ENCODE results near the gene DCBLD1.

The DCBLD1 gene

GRCh38 chr6:117503211-117503610 is 20.7 kb downstream of the DCBLD1 start:
- no peaks in the 10 kb centered on the region for H3K27me3 ChIP-seq (ENCODE audit: low read length)
- H3K9me3 ChIP-seq (ENCODE audit: insufficient read depth, low read length), result no peaks in the 10 kb centered on the region
- no peaks in the 10 kb centered on the region for H3K9me2 ChIP-seq (replicated peaks; ENCODE audit: insufficient read depth, low read length)
- no peaks in the 10 kb centered on the region for H3K36me3 ChIP-seq (ENCODE audit: low read length)
- no peak overlapping the region for H3K27ac ChIP-seq (ENCODE audit: low read depth, low read length)
- TF ChIP-seq CTCF (IDR thresholded peaks at IDR 0.05; ENCODE audit: insufficient read depth, low read length, poor library complexity, severe bottlenecking), result no peak
- TF ChIP-seq EZH2phosphoT487 (conservative IDR thresholded peaks at IDR 0.05; ENCODE audit: low read length), result no peak
- H3K79me2 ChIP-seq (ENCODE audit: insufficient read depth, low read length), result no peaks in the 10 kb centered on the region
- no peak overlapping the region for H3K4me2 ChIP-seq (ENCODE audit: low read depth, low read length, poor library complexity, severe bottlenecking)
- H4K20me1 ChIP-seq (ENCODE audit: low read depth, low read length), result no peaks in the 10 kb centered on the region
- no peaks in the 10 kb centered on the region for H3F3A ChIP-seq (ENCODE audit: insufficient read depth)
- H3K4me3 ChIP-seq (ENCODE audit: insufficient read depth, low read length, poor library complexity, severe bottlenecking), result no peak overlapping the region
- H2AFZ ChIP-seq (ENCODE audit: low read depth, low read length, severe bottlenecking), result no peak overlapping the region
- no peak overlapping the region for H3K9ac ChIP-seq (ENCODE audit: low read length)

GRCh38 chr6:117504478-117505144 is 22.1 kb downstream of the DCBLD1 start:
- no peak for TF ChIP-seq CTCF (IDR thresholded peaks at IDR 0.05; ENCODE audit: insufficient read depth, low read length, poor library complexity, severe bottlenecking)
- TF ChIP-seq EZH2phosphoT487 (conservative IDR thresholded peaks at IDR 0.05; ENCODE audit: low read length), result no peak
- Histone ChIP-seq H3K79me2 (ENCODE audit: insufficient read depth, low read length) (no peaks in the 10 kb centered on the region), H3K4me2 (ENCODE audit: low read depth, low read length, poor library complexity, severe bottlenecking) (no peak overlapping the region)

GRCh38 chr6:117505311-117505710 is 22.8 kb downstream of the DCBLD1 start:
- Histone ChIP-seq H3K79me2 (ENCODE audit: insufficient read depth, low read length) (no peaks in the 10 kb centered on the region), H3K9me2 (replicated peaks; ENCODE audit: insufficient read depth, low read length) (no peaks in the 10 kb centered on the region), H3K4me2 (ENCODE audit: low read depth, low read length, poor library complexity, severe bottlenecking) (no peak overlapping the region), H3F3A (ENCODE audit: insufficient read depth) (no peaks in the 10 kb centered on the region), H3K36me3 (ENCODE audit: low read length) (no peaks in the 10 kb centered on the region), H4K20me1 (ENCODE audit: low read depth, low read length) (no peaks in the 10 kb centered on the region), H3K9ac (ENCODE audit: low read length) (no peak overlapping the region), H3K4me3 (ENCODE audit: insufficient read depth, low read length, poor library complexity, severe bottlenecking) (no peak overlapping the region), H2AFZ (ENCODE audit: low read depth, low read length, severe bottlenecking) (no peak overlapping the region), H3K9me3 (ENCODE audit: insufficient read depth, low read length) (no peaks in the 10 kb centered on the region), H3K27me3 (ENCODE audit: low read length) (no peaks in the 10 kb centered on the region), H3K27ac (ENCODE audit: low read depth, low read length) (no peak overlapping the region)
- no peak for TF ChIP-seq EZH2phosphoT487 (conservative IDR thresholded peaks at IDR 0.05; ENCODE audit: low read length)

More at GRCh38 chr6:117504478-117505144, 22.1 kb downstream of the DCBLD1 start:
- H4K20me1 ChIP-seq (ENCODE audit: low read depth, low read length), result no peaks in the 10 kb centered on the region
- H3K4me3 ChIP-seq (ENCODE audit: insufficient read depth, low read length, poor library complexity, severe bottlenecking), result no peak overlapping the region
- no peaks in the 10 kb centered on the region for H3K9me2 ChIP-seq (replicated peaks; ENCODE audit: insufficient read depth, low read length)
- H3F3A ChIP-seq (ENCODE audit: insufficient read depth), result no peaks in the 10 kb centered on the region
- no peaks in the 10 kb centered on the region for H3K9me3 ChIP-seq (ENCODE audit: insufficient read depth, low read length)
- no peak overlapping the region for H2AFZ ChIP-seq (ENCODE audit: low read depth, low read length, severe bottlenecking)
- H3K9ac ChIP-seq (ENCODE audit: low read length), result no peak overlapping the region
- no peaks in the 10 kb centered on the region for H3K27me3 ChIP-seq (ENCODE audit: low read length)
- no peaks in the 10 kb centered on the region for H3K36me3 ChIP-seq (ENCODE audit: low read length)
- no peak overlapping the region for H3K27ac ChIP-seq (ENCODE audit: low read depth, low read length)

- Histone ChIP-seq H3K9ac (ENCODE audit: low read length) (no peak overlapping the region), H3K27ac (ENCODE audit: low read depth, low read length) (no peak overlapping the region), H4K20me1 (ENCODE audit: low read depth, low read length) (no peaks in the 10 kb centered on the region), H3K9me2 (replicated peaks; ENCODE audit: insufficient read depth, low read length) (no peaks in the 10 kb centered on the region), H3K79me2 (ENCODE audit: insufficient read depth, low read length) (no peaks in the 10 kb centered on the region), H3K36me3 (ENCODE audit: low read length) (no peaks in the 10 kb centered on the region), H3F3A (ENCODE audit: insufficient read depth) (no peaks in the 10 kb centered on the region), H2AFZ (ENCODE audit: low read depth, low read length, severe bottlenecking) (no peak overlapping the region), H3K4me2 (ENCODE audit: low read depth, low read length, poor library complexity, severe bottlenecking) (no peak overlapping the region), H3K9me3 (ENCODE audit: insufficient read depth, low read length) (no peaks in the 10 kb centered on the region), H3K4me3 (ENCODE audit: insufficient read depth, low read length, poor library complexity, severe bottlenecking) (no peak overlapping the region), H3K27me3 (ENCODE audit: low read length) (no peaks in the 10 kb centered on the region)
- TF ChIP-seq CTCF (IDR thresholded peaks at IDR 0.05; ENCODE audit: insufficient read depth, low read length, poor library complexity, severe bottlenecking) (no peak), EZH2phosphoT487 (conservative IDR thresholded peaks at IDR 0.05; ENCODE audit: low read length) (no peak)
Observed at GRCh38 chr6:117506180-117506835, 23.8 kb downstream of the DCBLD1 start.
